ENCODE data around the gene STK31.

- TF ChIP-seq, protein P1, sequence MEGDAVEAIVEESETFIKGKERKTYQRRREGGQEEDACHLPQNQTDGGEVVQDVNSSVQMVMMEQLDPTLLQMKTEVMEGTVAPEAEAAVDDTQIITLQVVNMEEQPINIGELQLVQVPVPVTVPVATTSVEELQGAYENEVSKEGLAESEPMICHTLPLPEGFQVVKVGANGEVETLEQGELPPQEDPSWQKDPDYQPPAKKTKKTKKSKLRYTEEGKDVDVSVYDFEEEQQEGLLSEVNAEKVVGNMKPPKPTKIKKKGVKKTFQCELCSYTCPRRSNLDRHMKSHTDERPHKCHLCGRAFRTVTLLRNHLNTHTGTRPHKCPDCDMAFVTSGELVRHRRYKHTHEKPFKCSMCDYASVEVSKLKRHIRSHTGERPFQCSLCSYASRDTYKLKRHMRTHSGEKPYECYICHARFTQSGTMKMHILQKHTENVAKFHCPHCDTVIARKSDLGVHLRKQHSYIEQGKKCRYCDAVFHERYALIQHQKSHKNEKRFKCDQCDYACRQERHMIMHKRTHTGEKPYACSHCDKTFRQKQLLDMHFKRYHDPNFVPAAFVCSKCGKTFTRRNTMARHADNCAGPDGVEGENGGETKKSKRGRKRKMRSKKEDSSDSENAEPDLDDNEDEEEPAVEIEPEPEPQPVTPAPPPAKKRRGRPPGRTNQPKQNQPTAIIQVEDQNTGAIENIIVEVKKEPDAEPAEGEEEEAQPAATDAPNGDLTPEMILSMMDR (IDR thresholded peaks at IDR 0.05), result no peak
- TF ChIP-seq POLR2A (IDR thresholded peaks at IDR 0.05), result no peak
Observed at GRCh38 chr7:23742051-23742450, 32.0 kb downstream of the STK31 start.

Data from lower leg skin (tissue), 3 donors.